CD4-positive, alpha-beta memory T cell (primary cell): ENCODE data around the gene ST3GAL2. TPM values are rescaled to one million over a fixed set of nuclear protein-coding genes. Genes with fewer than 3 reads are reported as not detected.
"Not testable (repeated sequence)": the region's sequence is repeated elsewhere in the genome, so short reads cannot be mapped to it uniquely, and the experiment has no call there.

ENCODE experiments used
- CTCF ChIA-PET: fragments of 350-600 bp; sonication (Branson Sonifier 250); formaldehyde crosslinking; loops from one replicate; lab custom pipeline; 2021; ENCODE audit warnings: inconsistent platforms; ENCODE audit not compliant: partially characterized antibody; lab: Charles Lee
- POLR2A ChIA-PET: fragments of 350-600 bp; sonication (Branson Sonifier 250); formaldehyde crosslinking; loops from one replicate; lab custom pipeline; 2021; ENCODE audit not compliant: partially characterized antibody; lab: Charles Lee
- DNase-seq, 5 donors: peaks; one replicate each; pipeline versions ENCODE4 v3.0.0 to v3.0.0-alpha.2; 2020 to 2022; ENCODE audit warnings: mixed read lengths in 1 of 5
- H3K27ac ChIP-seq: one replicate; pipeline ENCODE4 v1.7.0; 2013; ENCODE audit warnings: low read depth, low read length
- H3K27me3 ChIP-seq: 2 replicates; pipeline ENCODE4 v1.7.0; 2013; ENCODE audit warnings: mild to moderate bottlenecking, low read length, moderate library complexity; ENCODE audit not compliant: insufficient read depth
- H3K36me3 ChIP-seq: 2 replicates; pipeline ENCODE4 v1.7.0; 2013; ENCODE audit warnings: mild to moderate bottlenecking, low read length, moderate library complexity; ENCODE audit not compliant: insufficient read depth
- H3K4me1 ChIP-seq: 2 replicates; pipeline ENCODE4 v1.7.0; 2013; ENCODE audit warnings: mild to moderate bottlenecking, low read length, moderate library complexity; ENCODE audit not compliant: insufficient read depth
- H3K4me3 ChIP-seq, 2 donors: one replicate each; pipeline ENCODE4 v1.7.0; 2013; ENCODE audit warnings: low read length in 2 of 2, mild to moderate bottlenecking in 1 of 2
- H3K9me3 ChIP-seq, 2 donors: one replicate each; pipeline ENCODE4 v1.7.0; 2013; ENCODE audit warnings: low read length in 2 of 2, control low read depth in 1 of 2; ENCODE audit not compliant: control insufficient read depth in 1 of 2
- H3K27ac Mint-ChIP-seq, 7 donors: one replicate each; pipeline ENCODE4 v1.8.0; 2020 to 2021; ENCODE audit warnings: mixed read lengths in 7 of 7, mild to moderate bottlenecking in 6 of 7, inconsistent platforms in 3 of 7, moderate library complexity in 3 of 7
- H3K27me3 Mint-ChIP-seq, 2 donors: one replicate each; pipeline ENCODE4 v1.8.0; 2020 to 2021; ENCODE audit warnings: mixed read lengths in 2 of 2
- H3K36me3 Mint-ChIP-seq, 2 donors: one replicate each; pipeline ENCODE4 v1.8.0; 2020 to 2021; ENCODE audit warnings: mixed read lengths in 2 of 2, inconsistent platforms in 1 of 2, mild to moderate bottlenecking in 1 of 2
- H3K4me1 Mint-ChIP-seq, 4 donors: one replicate each; pipeline ENCODE4 v1.8.0; 2020 to 2021; ENCODE audit warnings: mixed read lengths in 4 of 4, mild to moderate bottlenecking in 1 of 4
- H3K4me3 Mint-ChIP-seq, 8 donors: one replicate each; pipeline ENCODE4 v1.8.0; 2020 to 2021; ENCODE audit warnings: mixed read lengths in 8 of 8, mild to moderate bottlenecking in 7 of 8, moderate library complexity in 6 of 8, inconsistent platforms in 3 of 8
- H3K9me3 Mint-ChIP-seq, 8 donors: one replicate each; pipeline ENCODE4 v1.8.0; 2020 to 2021; ENCODE audit warnings: mixed read lengths in 8 of 8, mild to moderate bottlenecking in 5 of 8, inconsistent platforms in 3 of 8, moderate library complexity in 1 of 8
- intact Hi-C: fragments of 100-400 bp; cut with micrococcal nuclease; formaldehyde crosslinking; loops from one replicate; pipeline ENCODE4 v1.15.1; 2023
- polyA plus RNA-seq, 2 donors: library from polyadenylated mRNA; unstranded; fragments of 300-500 nt; fragmentation: Illumina TruSeq; gene quantifications; one replicate each; pipeline ENCODE4 v1.2.3, GENCODE V29; 2021
- total RNA-seq, 2 experiments: library from RNA; stranded (reverse); gene quantifications; one replicate each; pipeline ENCODE4 v1.2.3, GENCODE V29; 2021

ST3GAL2 gene
- total and polyA plus RNA-seq, 4 experiments from 2014 or later: 10.0 to 30.8 (median 21.7) TPM

DNA sequence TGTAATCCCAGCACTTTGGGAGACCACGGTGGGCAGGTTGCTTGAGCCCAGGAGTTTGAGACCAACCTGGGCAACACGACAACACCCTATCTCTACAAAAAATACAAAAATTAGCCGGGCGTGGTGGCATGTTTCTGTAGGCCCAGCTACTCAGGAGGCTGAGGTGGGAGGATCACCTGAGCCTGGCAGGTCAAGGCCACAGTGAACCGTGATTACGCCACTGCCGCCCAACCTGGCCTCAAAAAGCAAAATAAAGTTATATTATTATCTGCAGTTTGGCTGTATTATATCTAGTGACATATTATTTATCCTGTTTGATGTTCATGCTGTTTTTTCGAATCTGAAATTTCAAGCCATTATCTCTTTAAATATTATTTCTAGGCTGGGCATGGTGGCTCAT is 26.5 kb downstream of the ST3GAL2 start:
- ChIA-PET CTCF (no interaction called here), POLR2A (interaction anchor here (0.7 to 1.6 kb wide), 2 partner anchors 26 to 31 kb away, joined by 3 to 4 read pairs; partner anchors contain the start of gene ST3GAL2)

DNA sequence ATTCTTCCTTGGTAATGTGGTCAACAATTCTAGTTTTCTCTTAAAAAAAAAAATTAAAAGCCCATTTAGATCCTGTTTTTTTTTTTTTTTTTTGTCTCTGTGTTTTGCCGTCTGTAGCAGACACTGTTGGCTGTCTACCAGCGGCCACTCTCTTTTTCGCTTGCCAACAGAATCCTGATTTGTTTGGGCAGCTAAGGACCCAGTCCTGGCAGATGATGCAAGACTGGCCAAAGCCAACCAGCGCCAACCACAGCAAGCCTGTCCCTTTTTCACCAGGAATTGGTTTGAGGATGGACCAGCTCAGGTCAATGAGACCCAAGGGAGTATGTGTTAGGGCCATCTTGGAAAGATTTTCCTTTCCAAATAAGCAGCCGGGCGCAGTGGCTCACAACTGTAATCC is 28.2 kb downstream of the ST3GAL2 start:
- intact Hi-C loops: no loop called here
- Histone ChIP-seq H3K27me3 (no peaks in the 10 kb centered on the region), H3K36me3 (no peaks in the 10 kb centered on the region), H3K27ac (no peak overlapping the region), H3K4me1 (peaks cover 10% of the 10 kb centered on the region), H3K9me3 (no peaks in the 10 kb centered on the region), H3K4me3 (no peak overlapping the region)
- H3K27ac Mint-ChIP-seq: peak overlapping the region in 1 of 7 donors; percentile 86
- no peak overlapping the region for H3K4me3 Mint-ChIP-seq
- no peak for DNase-seq
- H3K9me3 Mint-ChIP-seq: no peaks in the 10 kb centered on the region
- POLR2A ChIA-PET: interaction anchor here (2.2 kb wide), 1 partner anchor 28 kb away, joined by 8 read pairs; the partner anchor contains the start of gene ST3GAL2
- H3K4me1 Mint-ChIP-seq: peaks cover 15 to 40% (median 26%) of the 10 kb centered on the region in 4 donors
- CTCF ChIA-PET: interaction anchor here (1.1 kb wide), 1 partner anchor 13 kb away, joined by 3 read pairs; no protein-coding TSS in a partner anchor
- H3K36me3 Mint-ChIP-seq: peaks cover 9 to 10% of the 10 kb centered on the region in 2 donors
- H3K27me3 Mint-ChIP-seq: no peaks in the 10 kb centered on the region

More for the DNA sequence above, 26.5 kb downstream of the ST3GAL2 start:
- Histone ChIP-seq H3K9me3 (no peaks in the 10 kb centered on the region), H3K36me3 (no peaks in the 10 kb centered on the region), H3K4me3 (no peak overlapping the region), H3K4me1 (peaks cover 12% of the 10 kb centered on the region), H3K27ac (no peak overlapping the region), H3K27me3 (no peaks in the 10 kb centered on the region)
- Mint-ChIP-seq H3K4me3 (no peak overlapping the region), H3K27ac (peak overlapping the region in 1 of 7 donors; percentile 35), H3K27me3 (no peaks in the 10 kb centered on the region), H3K4me1 (peaks cover 10 to 30% (median 23%) of the 10 kb centered on the region in 4 donors), H3K36me3 (peaks cover 9 to 10% of the 10 kb centered on the region in 2 donors), H3K9me3 (no peaks in the 10 kb centered on the region)
- intact Hi-C loops: no loop called here
- no peak for DNase-seq

DNA sequence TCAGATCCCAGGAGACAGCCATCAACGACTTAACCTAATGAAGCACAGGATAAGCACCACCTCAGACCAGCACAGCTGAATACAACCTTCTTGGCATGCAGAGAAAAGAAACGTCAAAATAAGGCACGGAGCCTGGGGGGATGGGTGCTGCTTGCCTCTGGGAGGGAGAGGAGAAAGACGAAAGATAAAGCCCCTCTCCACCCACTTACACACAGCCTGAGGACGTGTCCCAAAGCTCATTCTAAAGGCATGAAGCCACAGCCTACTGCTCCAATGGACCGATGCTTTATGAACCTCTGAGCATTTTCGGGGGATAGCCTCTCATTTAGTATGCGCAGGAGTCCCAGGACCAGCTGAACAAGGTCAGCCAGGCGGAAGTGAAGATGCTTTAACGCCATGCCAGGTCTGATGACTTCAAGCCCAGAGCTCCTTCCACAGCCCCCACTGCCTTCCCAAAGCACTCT is 31.1 kb downstream of the ST3GAL2 start:
- ChIA-PET CTCF (no interaction called here), POLR2A (interaction anchor here (0.9 to 1.3 kb wide), 3 partner anchors 27 to 115 kb away, joined by 3 to 7 read pairs (median 3); partner anchors contain the start of genes COG4 and ST3GAL2)
- intact Hi-C loops: no loop called here

DNA sequence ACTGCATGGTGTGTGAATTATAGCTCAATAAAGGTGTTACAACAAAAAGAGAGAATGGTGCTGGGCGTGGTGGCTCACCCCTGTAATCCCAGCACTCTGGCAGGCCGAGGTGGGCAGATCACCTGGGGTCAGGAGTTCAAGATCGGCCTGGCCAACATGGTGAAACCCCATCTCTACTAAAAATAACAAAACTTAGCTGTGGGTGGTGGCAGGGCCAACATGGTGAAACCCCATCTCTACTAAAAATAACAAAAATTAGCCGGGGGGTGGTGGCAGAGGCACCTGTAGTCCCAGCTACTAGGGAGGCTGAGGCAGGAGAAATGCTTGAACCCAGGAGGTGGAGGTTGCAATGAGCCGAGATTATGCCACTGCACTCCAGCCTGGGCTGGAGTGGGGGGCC is 32.8 kb downstream of the ST3GAL2 start:
- H3K27me3 ChIP-seq, H3K36me3 ChIP-seq, H3K36me3 Mint-ChIP-seq, H3K4me3 ChIP-seq, intact Hi-C loops, DNase-seq, H3K9me3 ChIP-seq, CTCF ChIA-PET, H3K9me3 Mint-ChIP-seq, H3K27ac ChIP-seq, H3K27me3 Mint-ChIP-seq: not testable (repeated sequence)
- H3K4me3 Mint-ChIP-seq: peak overlapping the region in 1 of 8 donors; percentile 26
- POLR2A ChIA-PET: interaction anchor here (2.2 kb wide), 1 partner anchor 25 kb away, joined by 8 read pairs; no protein-coding TSS in a partner anchor
- peaks cover 34% of the 10 kb centered on the region for H3K4me1 ChIP-seq
- peak overlapping the region in 3 of 7 donors; percentile 8 to 68 (median 53) for H3K27ac Mint-ChIP-seq
- H3K4me1 Mint-ChIP-seq: peaks cover 33 to 73% (median 52%) of the 10 kb centered on the region in 4 donors

More for the DNA sequence above, 31.1 kb downstream of the ST3GAL2 start:
- H3K27me3 ChIP-seq: no peaks in the 10 kb centered on the region
- peaks cover 34% of the 10 kb centered on the region for H3K4me1 ChIP-seq
- H3K36me3 ChIP-seq: no peaks in the 10 kb centered on the region
- H3K9me3 ChIP-seq: no peaks in the 10 kb centered on the region
- Mint-ChIP-seq H3K27me3 (no peaks in the 10 kb centered on the region), H3K27ac (peak overlapping the region in 5 of 7 donors; percentile 4 to 86 (median 48)), H3K36me3 (peaks cover 9% of the 10 kb centered on the region in 2 donors), H3K9me3 (no peaks in the 10 kb centered on the region), H3K4me1 (peaks cover 30 to 65% (median 48%) of the 10 kb centered on the region in 4 donors), H3K4me3 (peak overlapping the region in 1 of 8 donors; percentile 65)
- no peak overlapping the region for H3K27ac ChIP-seq
- H3K4me3 ChIP-seq: no peak overlapping the region
- DNase-seq: no peak

DNA sequence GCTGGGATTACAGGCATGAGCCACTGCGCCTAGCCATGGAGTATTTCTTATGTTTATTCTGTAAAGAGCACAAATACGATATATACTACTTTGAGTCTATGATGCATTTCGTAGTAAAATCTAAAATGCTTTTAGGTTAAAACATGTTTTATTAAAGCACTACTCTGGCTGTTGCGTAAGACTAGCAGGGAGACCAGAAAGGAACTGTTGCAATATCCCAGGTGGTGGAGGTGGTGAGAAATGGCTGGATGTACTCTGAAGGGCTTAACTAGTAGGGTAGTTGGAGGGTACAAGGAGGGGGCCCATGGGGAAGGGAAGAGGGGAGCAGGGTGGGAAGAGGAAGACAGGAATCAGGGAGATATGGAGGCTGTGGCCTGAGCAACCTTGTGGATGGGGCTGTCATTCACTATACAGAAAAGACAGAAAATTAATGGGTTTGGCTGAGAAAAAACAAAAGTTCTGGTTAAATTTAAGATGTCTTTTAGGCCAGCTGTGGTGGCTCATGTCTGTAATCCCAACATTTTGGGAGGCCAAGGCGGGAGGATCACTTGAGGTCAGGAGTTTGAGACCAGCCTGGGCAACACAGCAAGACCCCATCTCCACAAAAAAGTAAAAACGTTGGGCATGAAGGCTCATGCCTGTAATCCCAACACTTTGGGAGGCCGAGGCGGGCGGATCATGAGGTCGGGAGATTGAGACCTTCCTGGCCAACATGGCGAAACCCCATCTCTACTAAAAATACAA is 35.8 kb downstream of the ST3GAL2 start:
- peaks cover 28 to 59% (median 41%) of the 10 kb centered on the region in 4 donors for H3K4me1 Mint-ChIP-seq
- Histone ChIP-seq H3K4me1 (peaks cover 28% of the 10 kb centered on the region), H3K27me3 (no peaks in the 10 kb centered on the region), H3K27ac (no peak overlapping the region), H3K4me3 (no peak overlapping the region), H3K9me3 (no peaks in the 10 kb centered on the region), H3K36me3 (peaks cover 21% of the 10 kb centered on the region)
- peak overlapping the region in 6 of 7 donors; percentile 7 to 93 (median 78) for H3K27ac Mint-ChIP-seq
- no peaks in the 10 kb centered on the region for H3K9me3 Mint-ChIP-seq
- ChIA-PET CTCF (no interaction called here), POLR2A (interaction anchor here (0.8 to 1.6 kb wide), 8 partner anchors 15 to 112 kb away, joined by 3 to 12 read pairs (median 4); no protein-coding TSS in a partner anchor)
- H3K36me3 Mint-ChIP-seq: peaks cover 0 to 5% of the 10 kb centered on the region in 2 donors
- H3K27me3 Mint-ChIP-seq: no peaks in the 10 kb centered on the region
- no peak for DNase-seq
- intact Hi-C loops: no loop called here
- peak overlapping the region in 3 of 8 donors; percentile 26 to 41 (median 36) for H3K4me3 Mint-ChIP-seq

DNA sequence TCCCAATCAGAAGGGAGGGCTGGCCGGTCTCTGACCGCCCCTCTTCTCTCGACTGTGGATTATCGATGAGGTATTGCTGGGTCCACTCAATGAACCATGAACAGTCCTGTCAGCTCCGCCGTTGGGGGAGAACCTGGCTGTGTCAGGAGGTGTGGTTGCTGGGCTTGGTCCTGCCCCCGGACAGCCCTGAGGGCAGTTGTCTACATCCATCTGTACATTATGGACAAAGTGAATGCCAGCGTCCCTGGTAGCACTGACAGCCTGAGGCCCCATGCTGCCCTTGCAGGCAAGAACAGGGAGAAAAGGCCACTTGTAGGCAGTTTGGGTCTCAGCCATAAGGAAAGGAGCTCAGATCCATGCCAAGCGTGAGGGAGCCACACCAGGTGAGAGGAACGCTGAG is 38.9 kb downstream of the ST3GAL2 start:
- Mint-ChIP-seq H3K4me3 (no peak overlapping the region), H3K4me1 (peaks cover 19 to 31% (median 25%) of the 10 kb centered on the region in 4 donors), H3K9me3 (no peaks in the 10 kb centered on the region), H3K27me3 (no peaks in the 10 kb centered on the region), H3K36me3 (peaks cover 0 to 5% of the 10 kb centered on the region in 2 donors), H3K27ac (peak overlapping the region in 2 of 7 donors; percentile 30 to 78)
- Histone ChIP-seq H3K27ac (no peak overlapping the region), H3K36me3 (peaks cover 25% of the 10 kb centered on the region), H3K9me3 (no peaks in the 10 kb centered on the region), H3K4me1 (peaks cover 16% of the 10 kb centered on the region), H3K4me3 (no peak overlapping the region), H3K27me3 (no peaks in the 10 kb centered on the region)
- CTCF ChIA-PET: interaction anchor here (1.3 kb wide), 1 partner anchor 69 kb away, joined by 3 read pairs; no protein-coding TSS in a partner anchor
- DNase-seq: no peak
- intact Hi-C loops: loop anchor here (5.0 kb wide), 1 partner anchor 72 kb away; no protein-coding TSS in a partner anchor
- POLR2A ChIA-PET: interaction anchor here (1.4 kb wide), 1 partner anchor 125 kb away, joined by 3 read pairs; no protein-coding TSS in a partner anchor
